PC-3 (cell line): ENCODE data around the gene SLC1A3. TPM values are rescaled to one million over a fixed set of nuclear protein-coding genes. Genes with fewer than 3 reads are reported as not detected.

Source experiments
- ATAC-seq: fragments of 200-7000 bp; cut with Tn5 transposase; 2 replicates; pipeline ENCODE4 v1.9.1; 2020; ENCODE audit warnings: mild to moderate bottlenecking, moderate library complexity
- BruUV-seq: library from RNA; stranded (reverse); fragments of 400-500 nt; replicated peaks from 2 replicates; lab custom pipeline; 2021; lab: Mats Ljungman, UMichigan
- CTCF ChIA-PET: fragments of 300-600 bp; sonication (Branson Sonifier 250); formaldehyde crosslinking; loops from one replicate; lab custom pipeline; 2022; ENCODE audit warnings: antibody characterized with exemption; lab: Charles Lee
- POLR2A ChIA-PET: fragments of 300-600 bp; sonication (Branson Sonifier 250); formaldehyde crosslinking; loops from one replicate; lab custom pipeline; 2022; ENCODE audit warnings: antibody characterized with exemption; ENCODE audit not compliant: unreplicated experiment; lab: Charles Lee
- DNase-seq: peaks from one replicate; pipeline ENCODE4 v3.0.0-alpha.2; 2015
- H2AFZ ChIP-seq: fragments of 300-600 bp; sonication (generic); 2 replicates; pipeline ENCODE4 v1.6.0; 2016; ENCODE audit warnings: antibody characterized with exemption, low read length
- H3F3A ChIP-seq: fragments of 300-600 bp; sonication (generic); one replicate; pipeline ENCODE4 v1.6.0; 2017; ENCODE audit warnings: antibody characterized with exemption, low read length, control low read depth, mild to moderate bottlenecking; ENCODE audit not compliant: unreplicated experiment
- H3K27ac ChIP-seq: fragments of 300-600 bp; sonication (generic); 2 replicates; pipeline ENCODE4 v1.5.1; 2016; ENCODE audit warnings: mild to moderate bottlenecking, low read length
- H3K27me3 ChIP-seq: fragments of 300-600 bp; sonication (generic); 2 replicates; pipeline ENCODE4 v1.6.1; 2016; ENCODE audit warnings: low read length, mixed read lengths
- H3K36me3 ChIP-seq: fragments of 300-600 bp; sonication (generic); 2 replicates; pipeline ENCODE4 v1.6.1; 2016; ENCODE audit warnings: low read depth, mixed run types, low read length, mixed read lengths
- H3K4me1 ChIP-seq: fragments of 300-600 bp; sonication (generic); 2 replicates; pipeline ENCODE4 v1.5.1; 2016; ENCODE audit warnings: low read length; ENCODE audit not compliant: insufficient read depth
- H3K4me2 ChIP-seq: fragments of 300-600 bp; sonication (generic); 2 replicates; pipeline ENCODE4 v1.6.0; 2016; ENCODE audit warnings: low read length
- H3K4me3 ChIP-seq: fragments of 300-600 bp; sonication (generic); 2 replicates; pipeline ENCODE4 v1.5.1; 2016; ENCODE audit warnings: mild to moderate bottlenecking, low read length, mixed read lengths
- H3K79me2 ChIP-seq: fragments of 300-600 bp; sonication (generic); 2 replicates; pipeline ENCODE4 v1.6.1; 2017; ENCODE audit warnings: low read length, mixed read lengths
- H3K9ac ChIP-seq: fragments of 300-600 bp; sonication (generic); 2 replicates; pipeline ENCODE4 v1.6.0; 2016; ENCODE audit warnings: mild to moderate bottlenecking, low read length
- H3K9me2 ChIP-seq: fragments of 300-600 bp; sonication (generic); replicated peaks from 2 replicates; pipeline ENCODE4 v1.6.1; 2016; ENCODE audit warnings: mixed run types, low read length, mixed read lengths
- H3K9me3 ChIP-seq: fragments of 300-600 bp; sonication (generic); 2 replicates; pipeline ENCODE4 v1.6.1; 2016; ENCODE audit warnings: low read length, mixed read lengths
- H4K20me1 ChIP-seq: fragments of 300-600 bp; sonication (generic); 2 replicates; pipeline ENCODE4 v1.6.1; 2016; ENCODE audit warnings: low read length, mixed read lengths
- CTCF ChIP-seq: fragments of 300-600 bp; sonication (generic); conservative IDR thresholded peaks from 2 replicates; pipeline ENCODE4 v1.5.1; 2017; ENCODE audit warnings: antibody characterized with exemption, low read depth, mild to moderate bottlenecking, low read length
- EZH2 ChIP-seq: fragments of 300-600 bp; sonication (generic); IDR thresholded peaks from one replicate; pipeline ENCODE4 v1.6.1; 2017; ENCODE audit warnings: antibody characterized with exemption, mild to moderate bottlenecking, low read length; ENCODE audit not compliant: unreplicated experiment
- EZH2phosphoT487 ChIP-seq: fragments of 300-600 bp; sonication (generic); IDR thresholded peaks from 2 replicates; pipeline ENCODE4 v1.6.1; 2018; ENCODE audit warnings: mild to moderate bottlenecking, antibody characterized with exemption, low read length, borderline replicate concordance
- intact Hi-C: fragments of 100-400 bp; cut with micrococcal nuclease; formaldehyde crosslinking; loops from 2 replicates; pipeline ENCODE4 v1.9.0; 2023
- total RNA-seq: library from RNA; depleted of rRNA; stranded (reverse); fragments of >200 nt; gene quantifications from 2 replicates; pipeline ENCODE4 v1.2.3, GENCODE V29; 2014

The SLC1A3 gene
- total RNA-seq, 1 experiment from 2014 or later = 24.7 TPM

DNA sequence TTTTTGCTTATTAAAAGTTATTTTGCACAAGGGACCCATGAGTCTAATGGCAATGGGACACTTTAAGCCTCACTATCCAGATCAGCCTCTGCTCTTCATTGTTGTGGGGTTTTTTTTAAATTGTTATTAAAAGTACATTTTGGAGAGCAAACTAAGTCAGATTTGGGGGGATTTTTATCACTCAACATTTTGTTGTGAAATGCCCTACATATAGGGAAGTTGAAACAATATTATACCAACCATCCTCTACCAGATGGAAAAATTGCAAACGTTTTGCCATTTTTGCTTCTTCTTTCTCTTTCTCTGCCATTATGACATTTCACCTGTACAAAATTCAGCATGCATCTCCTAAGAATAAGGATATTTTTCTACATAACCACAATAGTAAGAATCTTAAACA is 75.3 kb downstream of the SLC1A3 start:
- Histone ChIP-seq H3K4me3 (no peak overlapping the region), H3K36me3 (no peaks in the 10 kb centered on the region), H3K27me3 (no peaks in the 10 kb centered on the region), H3K9me2 (no peaks in the 10 kb centered on the region), H3K79me2 (no peaks in the 10 kb centered on the region), H3K27ac (no peak overlapping the region), H3F3A (no peaks in the 10 kb centered on the region), H3K9ac (no peak overlapping the region), H3K9me3 (no peaks in the 10 kb centered on the region), H3K4me1 (no peaks in the 10 kb centered on the region), H2AFZ (no peak overlapping the region), H4K20me1 (no peaks in the 10 kb centered on the region), H3K4me2 (no peak overlapping the region)
- ChIA-PET POLR2A (no interaction called here), CTCF (no interaction called here)
- ATAC-seq (no peak), DNase-seq (no peak)
- TF ChIP-seq CTCF = no peak
- TF ChIP-seq EZH2 = no peak
- no peak for TF ChIP-seq EZH2phosphoT487
- no TSS peak for BruUV-seq
- intact Hi-C loops = no loop called here

- H3K4me1 ChIP-seq = no peaks in the 10 kb centered on the region
- DNase-seq (no peak), ATAC-seq (no peak)
- no peak overlapping the region for H3K4me3 ChIP-seq
- ChIA-PET CTCF (no interaction called here), POLR2A (no interaction called here)
- H3K27ac ChIP-seq = no peak overlapping the region
- H3K9me2 ChIP-seq = no peaks in the 10 kb centered on the region
- no peaks in the 10 kb centered on the region for H3K9me3 ChIP-seq
- no TSS peak for BruUV-seq
- no peak overlapping the region for H2AFZ ChIP-seq
- TF ChIP-seq EZH2 (no peak), EZH2phosphoT487 (no peak), CTCF (no peak)
- no peaks in the 10 kb centered on the region for H3F3A ChIP-seq
- no peaks in the 10 kb centered on the region for H3K27me3 ChIP-seq
- no peak overlapping the region for H3K9ac ChIP-seq
- intact Hi-C loops = no loop called here
- no peak overlapping the region for H3K4me2 ChIP-seq
- H4K20me1 ChIP-seq = no peaks in the 10 kb centered on the region
- no peaks in the 10 kb centered on the region for H3K79me2 ChIP-seq
- no peaks in the 10 kb centered on the region for H3K36me3 ChIP-seq
Observed at GRCh38 chr5:36682499-36682898, 76.1 kb downstream of the SLC1A3 start.

GRCh38 chr5:36683821-36684434 is 77.5 kb downstream of the SLC1A3 start:
- Histone ChIP-seq H3K4me2 (no peak overlapping the region), H3K27ac (no peak overlapping the region), H3K9ac (no peak overlapping the region), H3F3A (no peaks in the 10 kb centered on the region), H3K9me2 (no peaks in the 10 kb centered on the region), H4K20me1 (no peaks in the 10 kb centered on the region), H3K4me1 (no peaks in the 10 kb centered on the region), H3K36me3 (no peaks in the 10 kb centered on the region), H3K79me2 (no peaks in the 10 kb centered on the region), H2AFZ (no peak overlapping the region), H3K4me3 (no peak overlapping the region), H3K9me3 (no peaks in the 10 kb centered on the region), H3K27me3 (no peaks in the 10 kb centered on the region)
- TF ChIP-seq EZH2phosphoT487 = no peak
- ChIA-PET CTCF (no interaction called here), POLR2A (no interaction called here)
- DNase-seq = no peak
- BruUV-seq = no TSS peak
- intact Hi-C loops = no loop called here
- no peak for ATAC-seq
